Dendritic cell treated with granulocyte-macrophage colony-stimulating factor and Interleukin-4, amounts not matched to agents 40 ng/mL and 50 ng/mL, for 4 days (primary cell): Measurements from ENCODE around the gene VWDE.

ENCODE experiments used
- H3K27ac Mint-ChIP-seq: one replicate; pipeline ENCODE4 v1.8.0; 2022; ENCODE audit warnings: mild to moderate bottlenecking, mixed read lengths
- H3K27me3 Mint-ChIP-seq: one replicate; pipeline ENCODE4 v1.8.0; 2022; ENCODE audit warnings: mild to moderate bottlenecking, mixed read lengths
- H3K36me3 Mint-ChIP-seq: one replicate; pipeline ENCODE4 v1.8.0; 2022; ENCODE audit warnings: low read depth, mixed read lengths
- H3K4me1 Mint-ChIP-seq: one replicate; pipeline ENCODE4 v1.8.0; 2022; ENCODE audit warnings: low read depth, mixed read lengths
- H3K4me3 Mint-ChIP-seq: one replicate; pipeline ENCODE4 v1.8.0; 2022; ENCODE audit warnings: mild to moderate bottlenecking, moderate library complexity, mixed read lengths
- H3K9me3 Mint-ChIP-seq: one replicate; pipeline ENCODE4 v1.8.0; 2022; ENCODE audit warnings: mixed read lengths
- intact Hi-C: fragments of 100-400 bp; cut with micrococcal nuclease; formaldehyde crosslinking; loops from one replicate; pipeline ENCODE4 v1.15.0; 2022

The VWDE gene

DNA sequence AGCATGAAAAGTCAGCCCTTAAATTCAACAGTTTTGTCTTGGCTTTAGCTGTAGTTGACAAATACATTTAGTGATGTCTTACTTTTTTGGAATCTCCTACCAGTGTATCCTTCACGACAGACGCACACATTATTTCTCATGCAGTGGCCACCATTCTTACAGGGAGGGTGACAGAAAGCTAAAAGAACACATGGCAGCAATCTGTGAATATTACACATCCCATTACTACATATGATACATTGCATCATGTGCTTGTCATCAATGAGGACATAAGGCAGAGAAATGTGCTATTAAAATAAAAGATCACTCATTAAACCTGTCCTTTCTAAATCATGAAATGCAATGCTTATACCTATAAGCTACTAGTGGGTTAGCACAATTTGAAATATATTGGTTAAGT, 66.6 kb downstream of the VWDE start:
- Mint-ChIP-seq H3K4me3 (no peak overlapping the region), H3K4me1 (no peaks in the 10 kb centered on the region), H3K27ac (no peak overlapping the region)

DNA sequence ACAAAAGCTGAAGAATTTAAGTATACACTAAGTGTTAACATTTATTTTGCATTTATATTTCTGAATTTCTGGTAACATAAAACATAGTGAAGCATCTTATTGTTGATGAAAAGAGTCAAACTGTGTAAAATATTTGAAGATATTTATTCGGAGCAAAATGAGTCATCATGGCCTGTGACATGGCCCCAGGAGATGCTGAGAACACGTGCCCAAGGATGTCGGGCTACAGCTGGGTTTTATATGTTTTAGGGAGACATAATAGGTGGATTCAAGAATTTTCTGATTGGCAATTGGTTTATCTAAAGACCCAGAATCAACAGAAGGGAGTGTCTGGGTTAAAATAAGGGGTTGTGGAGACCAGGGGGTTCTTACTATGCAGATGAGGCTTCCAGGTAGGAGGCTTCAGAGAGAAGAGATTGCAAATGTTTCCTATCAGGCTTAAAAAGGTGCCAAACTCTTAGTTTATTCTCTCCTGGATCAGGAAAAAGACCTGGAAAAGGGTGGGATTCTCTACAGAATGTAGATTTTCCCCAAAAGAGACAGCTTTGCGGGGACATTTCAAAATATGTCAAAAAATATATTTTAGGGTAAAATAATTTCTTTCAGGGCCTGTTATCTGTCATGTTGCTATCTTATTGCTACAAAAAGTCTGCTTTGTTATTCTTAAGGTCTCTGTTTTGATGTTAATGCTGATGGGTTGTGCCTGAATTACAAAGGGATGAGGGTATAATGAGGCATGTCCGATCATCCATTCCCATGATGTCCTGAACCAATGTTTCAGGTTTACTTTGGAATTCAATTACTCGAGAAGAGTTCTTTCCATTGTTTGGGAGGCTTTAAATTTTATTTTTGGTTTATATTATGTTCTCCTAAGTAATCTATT, 74.5 kb downstream of the VWDE start:
- intact Hi-C loops: loop anchor here (10.0 kb wide), 1 partner anchor 494 kb away; the partner anchor contains the start of gene THSD7A
- no peak overlapping the region for H3K4me3 Mint-ChIP-seq
- no peaks in the 10 kb centered on the region for H3K4me1 Mint-ChIP-seq
- no peaks in the 10 kb centered on the region for H3K36me3 Mint-ChIP-seq
- H3K27me3 Mint-ChIP-seq: no peaks in the 10 kb centered on the region
- no peak overlapping the region for H3K27ac Mint-ChIP-seq
- H3K9me3 Mint-ChIP-seq: no peaks in the 10 kb centered on the region

More for the DNA sequence above, 66.6 kb downstream of the VWDE start:
- intact Hi-C loops: no loop called here
- Mint-ChIP-seq H3K36me3 (no peaks in the 10 kb centered on the region), H3K27me3 (no peaks in the 10 kb centered on the region), H3K9me3 (no peaks in the 10 kb centered on the region)

DNA sequence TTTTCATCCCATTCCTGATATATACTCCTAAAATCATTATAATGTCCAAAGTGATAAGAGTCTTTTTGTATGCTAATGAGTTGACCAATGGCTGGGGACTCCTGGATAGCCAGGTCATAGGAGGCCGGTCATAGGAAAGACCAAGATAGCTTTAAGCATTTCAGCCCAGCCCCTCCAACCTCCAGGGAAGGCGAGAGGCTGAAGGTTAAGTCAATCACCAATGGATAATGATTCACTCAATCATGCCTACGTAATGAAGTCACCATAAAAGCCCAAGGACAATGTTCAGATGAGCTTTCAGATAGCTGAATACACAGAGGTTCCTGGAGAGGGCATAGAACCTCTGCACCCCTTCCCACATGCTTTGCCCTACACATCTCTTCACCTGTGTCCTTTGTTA, 75.7 kb downstream of the VWDE start:
- H3K27ac Mint-ChIP-seq: no peak overlapping the region
- H3K27me3 Mint-ChIP-seq: no peaks in the 10 kb centered on the region
- no peak overlapping the region for H3K4me3 Mint-ChIP-seq
- no peaks in the 10 kb centered on the region for H3K4me1 Mint-ChIP-seq
- intact Hi-C loops: loop anchor here (10.0 kb wide), 1 partner anchor 493 kb away; the partner anchor contains the start of gene THSD7A
- H3K36me3 Mint-ChIP-seq: no peaks in the 10 kb centered on the region
- H3K9me3 Mint-ChIP-seq: no peaks in the 10 kb centered on the region

DNA sequence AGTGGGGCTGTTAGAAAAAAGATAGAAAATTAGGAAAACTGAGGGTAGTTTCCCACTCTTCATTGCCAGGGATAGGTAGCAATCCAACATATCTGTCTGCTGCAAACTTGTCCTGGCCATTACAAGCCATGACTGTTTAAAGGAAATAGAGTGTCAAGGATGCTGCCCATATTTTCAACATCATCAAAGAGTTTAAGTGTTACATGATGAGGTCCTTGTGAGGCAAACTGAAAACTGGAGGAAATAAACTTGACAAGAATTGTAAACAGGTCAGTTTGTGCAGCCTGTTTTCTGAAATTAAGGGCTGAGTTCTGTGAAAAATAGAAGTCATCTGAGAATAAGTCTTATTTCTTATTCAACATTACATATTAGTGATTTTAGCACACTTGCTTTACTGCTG, 78.0 kb downstream of the VWDE start:
- Mint-ChIP-seq H3K4me3 (no peak overlapping the region), H3K36me3 (no peaks in the 10 kb centered on the region), H3K27me3 (no peaks in the 10 kb centered on the region), H3K27ac (no peak overlapping the region), H3K4me1 (no peaks in the 10 kb centered on the region), H3K9me3 (no peaks in the 10 kb centered on the region)
- intact Hi-C loops: loop anchor here (10.0 kb wide), 1 partner anchor 491 kb away; the partner anchor contains the start of gene THSD7A

DNA sequence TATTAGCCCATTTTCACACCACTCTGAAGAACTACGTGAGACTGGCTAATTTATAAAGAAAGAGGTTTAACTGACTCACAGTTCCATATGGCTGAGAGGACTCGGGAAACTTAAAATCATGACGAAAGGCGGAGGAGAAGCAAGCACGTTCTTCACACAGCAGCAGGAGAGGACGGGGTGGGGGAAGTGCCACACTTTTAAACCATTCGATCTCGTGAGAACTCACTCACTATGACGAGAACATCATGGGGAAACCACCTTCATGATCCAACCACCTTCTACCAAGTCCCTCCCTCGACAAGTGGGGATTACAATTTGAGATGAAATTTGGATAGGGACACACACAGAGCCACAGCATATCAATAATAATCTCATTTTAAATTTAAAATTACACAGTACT, 80.2 kb downstream of the VWDE start:
- Mint-ChIP-seq H3K4me1 (no peaks in the 10 kb centered on the region), H3K27me3 (peaks cover 4% of the 10 kb centered on the region), H3K27ac (no peak overlapping the region), H3K36me3 (no peaks in the 10 kb centered on the region), H3K4me3 (no peak overlapping the region), H3K9me3 (no peaks in the 10 kb centered on the region)
- intact Hi-C loops: loop anchor here (2.0 to 10.0 kb wide), 3 partner anchors 257 to 897 kb away; partner anchors contain the start of gene THSD7A

DNA sequence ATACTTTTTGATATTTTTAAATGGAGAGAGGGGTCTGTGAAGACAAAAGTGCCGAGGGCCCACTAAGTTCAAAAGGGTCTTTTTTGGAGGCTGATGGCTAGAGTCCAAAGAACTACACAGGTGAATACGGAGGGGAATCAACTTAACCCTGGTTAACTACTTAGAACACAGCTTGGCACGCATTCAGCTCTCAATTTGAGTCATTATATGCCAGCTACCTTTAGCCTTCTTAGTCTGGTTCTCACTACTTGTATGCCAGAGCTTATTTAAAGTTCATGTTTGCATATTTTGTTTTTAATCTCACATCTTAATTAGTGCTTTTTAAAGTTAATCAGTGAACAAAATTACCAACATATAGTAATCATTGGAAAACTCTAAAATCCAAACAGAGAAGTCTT, 80.8 kb downstream of the VWDE start:
- H3K27ac Mint-ChIP-seq: no peak overlapping the region
- H3K36me3 Mint-ChIP-seq: no peaks in the 10 kb centered on the region
- H3K4me3 Mint-ChIP-seq: no peak overlapping the region
- intact Hi-C loops: loop anchor here (2.0 to 10.0 kb wide), 3 partner anchors 256 to 896 kb away; partner anchors contain the start of gene THSD7A
- H3K9me3 Mint-ChIP-seq: no peaks in the 10 kb centered on the region
- H3K4me1 Mint-ChIP-seq: no peaks in the 10 kb centered on the region
- peaks cover 4% of the 10 kb centered on the region for H3K27me3 Mint-ChIP-seq

DNA sequence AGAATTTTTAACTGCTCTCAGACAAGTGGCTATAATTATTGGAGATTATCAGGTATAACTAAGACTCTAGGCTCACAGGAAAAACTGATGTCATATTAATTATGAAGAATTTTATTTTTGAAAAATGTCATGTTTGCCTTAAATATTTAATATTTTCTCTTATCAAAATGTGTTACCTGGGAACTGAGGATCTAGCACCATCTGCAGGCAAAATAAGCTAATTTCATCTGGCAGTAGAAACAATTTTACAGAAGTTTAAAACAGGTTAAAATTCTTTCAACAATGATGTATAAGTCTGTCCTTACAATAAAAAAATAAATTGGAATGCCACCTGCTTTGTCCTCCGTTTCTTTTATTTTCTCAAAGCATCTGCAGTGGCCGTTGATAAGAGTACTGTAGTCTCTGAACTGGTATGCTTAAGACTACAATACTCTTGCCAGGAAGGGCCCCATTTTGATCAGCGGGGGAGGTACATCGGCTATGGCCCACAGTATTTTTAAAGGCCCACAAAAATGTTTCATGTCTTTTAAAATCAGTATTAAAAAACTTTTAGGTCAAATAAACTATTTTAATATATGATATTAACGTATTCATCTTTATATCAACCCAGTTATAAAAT, 81.3 kb downstream of the VWDE start:
- H3K9me3 Mint-ChIP-seq: no peaks in the 10 kb centered on the region
- intact Hi-C loops: loop anchor here (2.0 to 10.0 kb wide), 3 partner anchors 256 to 896 kb away; partner anchors contain the start of gene THSD7A
- no peak overlapping the region for H3K4me3 Mint-ChIP-seq
- no peak overlapping the region for H3K27ac Mint-ChIP-seq
- H3K4me1 Mint-ChIP-seq: no peaks in the 10 kb centered on the region
- H3K27me3 Mint-ChIP-seq: peaks cover 4% of the 10 kb centered on the region
- H3K36me3 Mint-ChIP-seq: no peaks in the 10 kb centered on the region

DNA sequence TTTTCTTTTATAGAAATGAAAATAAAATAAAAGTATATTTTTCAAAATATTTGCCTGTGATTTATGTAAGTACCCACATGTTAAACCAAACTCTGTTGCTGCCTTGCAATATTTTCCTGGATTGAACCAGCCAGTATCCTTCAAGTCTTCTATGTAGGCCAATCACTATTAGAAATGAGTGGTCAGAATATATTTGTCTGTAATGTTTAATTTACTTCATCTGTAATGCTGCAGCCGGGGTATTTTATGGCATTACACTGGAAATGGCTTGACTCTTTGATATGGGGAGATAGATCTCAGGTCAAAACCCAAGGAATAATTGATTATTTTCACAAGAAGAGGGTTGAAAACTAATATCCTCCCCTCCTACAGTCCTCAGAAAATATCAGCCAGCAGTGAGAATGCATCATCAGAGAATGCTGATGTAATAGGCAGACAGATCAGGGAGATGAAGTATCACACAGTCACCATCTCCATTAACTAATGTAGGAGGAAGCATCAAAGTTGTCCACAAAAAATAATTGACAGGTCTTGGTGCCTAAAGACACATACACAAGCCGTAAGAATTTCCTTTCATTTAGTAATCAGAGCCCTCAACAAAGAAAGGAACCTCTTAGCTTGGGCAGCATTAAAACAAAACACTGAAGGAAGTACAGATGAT, 82.5 kb downstream of the VWDE start:
- intact Hi-C loops: loop anchor here (10.0 kb wide), 1 partner anchor 486 kb away; the partner anchor contains the start of gene THSD7A
- H3K27ac Mint-ChIP-seq: no peak overlapping the region
- peaks cover 12% of the 10 kb centered on the region for H3K27me3 Mint-ChIP-seq
- H3K36me3 Mint-ChIP-seq: no peaks in the 10 kb centered on the region
- no peaks in the 10 kb centered on the region for H3K9me3 Mint-ChIP-seq
- H3K4me3 Mint-ChIP-seq: no peak overlapping the region
- H3K4me1 Mint-ChIP-seq: no peaks in the 10 kb centered on the region

DNA sequence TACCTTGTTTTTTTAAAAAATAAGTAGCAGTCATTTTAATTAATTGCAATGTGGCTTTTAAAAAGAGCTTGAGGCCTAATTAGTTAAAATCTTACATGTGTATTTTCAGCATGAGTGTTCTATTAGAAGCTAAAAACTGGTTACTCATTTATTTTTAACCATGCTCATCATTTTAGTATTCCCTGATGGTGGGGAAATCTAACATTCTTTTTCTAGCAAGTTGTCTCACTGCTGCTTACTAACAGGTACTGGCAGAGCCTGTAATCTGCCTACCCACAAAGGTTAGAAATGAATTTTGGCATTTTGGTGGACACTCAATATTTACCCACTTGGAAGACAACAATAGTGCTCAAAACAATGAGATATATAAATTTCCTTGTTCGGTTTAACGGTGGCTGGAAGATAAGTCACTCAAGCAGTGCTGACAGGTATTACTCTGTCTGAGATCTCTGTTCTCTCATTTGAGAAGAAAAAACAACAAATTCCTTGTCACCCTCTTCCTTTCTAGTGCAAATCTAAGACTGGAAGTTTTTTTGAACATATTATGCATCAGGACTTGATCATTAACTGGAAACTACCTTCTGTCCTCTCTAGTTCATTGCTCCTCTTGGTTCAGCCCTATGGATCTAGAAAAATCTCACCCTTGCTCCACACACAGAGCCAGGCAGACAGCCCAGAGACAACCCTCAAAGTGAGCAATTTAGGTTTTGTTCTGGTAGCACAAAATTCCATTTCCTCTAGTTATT, 83.3 kb downstream of the VWDE start:
- Mint-ChIP-seq H3K9me3 (no peaks in the 10 kb centered on the region), H3K27me3 (peaks cover 12% of the 10 kb centered on the region), H3K36me3 (no peaks in the 10 kb centered on the region), H3K4me1 (no peaks in the 10 kb centered on the region), H3K27ac (no peak overlapping the region), H3K4me3 (no peak overlapping the region)
- intact Hi-C loops: loop anchor here (10.0 kb wide), 1 partner anchor 486 kb away; the partner anchor contains the start of gene THSD7A

DNA sequence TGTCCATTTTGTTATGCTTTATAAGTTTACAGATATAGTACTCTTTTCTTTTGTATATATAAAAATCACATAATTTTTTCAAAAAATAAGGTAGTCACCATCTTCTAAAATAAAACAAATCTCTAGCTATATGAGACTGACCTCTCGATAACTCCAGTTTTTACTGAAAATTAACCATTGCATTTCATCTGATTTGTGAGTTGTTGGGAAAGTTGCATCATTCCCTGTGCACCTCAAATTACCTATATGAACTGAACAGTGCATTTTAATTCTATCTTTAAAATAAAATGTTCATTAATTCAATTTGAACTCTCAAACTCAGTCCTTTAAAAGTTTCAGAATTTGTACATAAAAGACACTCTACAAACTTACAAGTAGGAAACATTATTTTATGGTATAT, 86.0 kb downstream of the VWDE start:
- Mint-ChIP-seq H3K36me3 (no peaks in the 10 kb centered on the region), H3K27ac (no peak overlapping the region), H3K4me3 (no peak overlapping the region), H3K4me1 (peaks cover 8% of the 10 kb centered on the region), H3K27me3 (peaks cover 12% of the 10 kb centered on the region), H3K9me3 (no peaks in the 10 kb centered on the region)
- intact Hi-C loops: no loop called here

DNA sequence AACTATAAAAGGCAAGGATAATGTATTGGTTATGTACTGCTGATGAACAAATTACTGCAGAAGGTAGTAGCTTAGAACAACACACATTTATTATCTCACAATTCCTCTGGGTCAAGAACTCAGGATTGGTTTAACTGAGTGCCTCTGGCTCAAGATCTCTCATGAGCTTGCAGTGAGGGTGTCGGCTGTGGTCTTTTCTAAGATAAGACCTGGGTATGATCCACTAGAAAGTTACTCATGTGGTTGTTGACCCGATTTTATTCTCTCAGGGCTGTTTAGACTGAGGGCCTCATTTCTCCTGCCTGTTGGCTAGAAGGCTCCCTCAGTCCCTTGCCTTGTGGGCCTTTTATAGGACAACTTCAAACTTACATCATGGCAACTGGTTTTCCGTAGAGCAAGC, 86.7 kb downstream of the VWDE start:
- H3K9me3 Mint-ChIP-seq: no peaks in the 10 kb centered on the region
- H3K27ac Mint-ChIP-seq: no peak overlapping the region
- no peaks in the 10 kb centered on the region for H3K36me3 Mint-ChIP-seq
- intact Hi-C loops: no loop called here
- H3K27me3 Mint-ChIP-seq: peaks cover 16% of the 10 kb centered on the region
- no peak overlapping the region for H3K4me3 Mint-ChIP-seq
- H3K4me1 Mint-ChIP-seq: peaks cover 8% of the 10 kb centered on the region

DNA sequence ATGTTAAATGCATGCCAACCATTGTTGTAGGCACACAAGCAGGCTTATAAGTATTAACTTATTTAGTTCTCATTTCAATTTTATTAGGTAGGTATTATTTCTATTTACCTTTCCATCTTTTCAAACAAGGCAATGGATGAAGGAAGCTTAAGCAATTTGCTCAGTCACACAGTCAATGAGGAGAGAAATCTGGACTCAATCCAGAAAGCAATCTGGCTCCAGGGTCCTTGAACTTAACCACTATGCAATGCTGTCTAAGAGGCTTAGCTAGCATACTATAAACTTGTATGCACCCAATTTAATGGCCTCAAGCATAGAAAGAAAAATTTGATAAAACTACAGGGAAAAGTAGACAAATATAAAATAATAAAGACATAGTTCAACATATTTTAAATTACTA, 88.6 kb downstream of the VWDE start:
- H3K4me3 Mint-ChIP-seq: no peak overlapping the region
- H3K27ac Mint-ChIP-seq: no peak overlapping the region
- H3K4me1 Mint-ChIP-seq: peaks cover 8% of the 10 kb centered on the region
- no peaks in the 10 kb centered on the region for H3K36me3 Mint-ChIP-seq
- H3K27me3 Mint-ChIP-seq: peaks cover 26% of the 10 kb centered on the region
- intact Hi-C loops: no loop called here
- no peaks in the 10 kb centered on the region for H3K9me3 Mint-ChIP-seq

DNA sequence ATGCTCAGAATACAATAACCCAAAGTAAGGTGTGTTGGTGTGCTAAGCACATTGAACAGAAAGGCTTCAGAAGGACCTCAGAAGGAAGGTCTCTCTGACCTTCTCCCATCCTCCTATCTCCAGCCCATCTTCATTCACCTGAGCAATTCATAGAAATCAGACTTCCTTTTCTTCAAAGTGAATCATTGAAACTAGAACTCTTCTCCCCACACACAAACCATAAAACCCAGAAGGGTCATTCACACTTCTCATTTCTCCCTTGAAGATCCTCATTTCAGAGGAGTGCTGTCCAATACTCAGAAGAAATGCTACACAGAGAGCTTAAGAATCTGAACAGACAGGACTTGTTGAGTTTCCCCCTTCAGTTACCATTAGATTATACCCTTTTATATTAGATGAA, 89.5 kb downstream of the VWDE start:
- Mint-ChIP-seq H3K9me3 (no peaks in the 10 kb centered on the region), H3K27ac (no peak overlapping the region), H3K36me3 (no peaks in the 10 kb centered on the region), H3K4me3 (no peak overlapping the region), H3K4me1 (peaks cover 8% of the 10 kb centered on the region), H3K27me3 (peaks cover 28% of the 10 kb centered on the region)
- intact Hi-C loops: no loop called here
